GM15510 (cell line): ENCODE data around the gene UGP2.

Experiments used
- POLR2A ChIP-seq: IDR thresholded peaks from 3 replicates; pipeline ENCODE4 v1.6.1; 2011; ENCODE audit warnings: borderline replicate concordance; ENCODE audit not compliant: insufficient read length; ENCODE audit errors: extremely low read depth

Gene UGP2

GRCh38 chr2:63874204-63875130 is 32.8 kb downstream of the UGP2 start:
- no peak for TF ChIP-seq POLR2A

GRCh38 chr2:63875131-63875527 is 33.4 kb downstream of the UGP2 start:
- TF ChIP-seq POLR2A: no peak

GRCh38 chr2:63875559-63876245 is 34.0 kb downstream of the UGP2 start:
- no peak for TF ChIP-seq POLR2A

GRCh38 chr2:63876311-63876710 is 34.6 kb downstream of the UGP2 start:
- TF ChIP-seq POLR2A: no peak

- TF ChIP-seq POLR2A: no peak
Measured at GRCh38 chr2:63878486-63878885, 36.8 kb downstream of the UGP2 start.

GRCh38 chr2:63879876-63880433 is 38.3 kb downstream of the UGP2 start:
- no peak for TF ChIP-seq POLR2A

GRCh38 chr2:63880625-63881024 is 38.9 kb downstream of the UGP2 start:
- no peak for TF ChIP-seq POLR2A

- TF ChIP-seq POLR2A: no peak
Measured at GRCh38 chr2:63881205-63881604, 39.5 kb downstream of the UGP2 start.

GRCh38 chr2:63882395-63883105 is 40.9 kb downstream of the UGP2 start:
- no peak for TF ChIP-seq POLR2A

GRCh38 chr2:63886445-63886844 is 44.7 kb downstream of the UGP2 start:
- no peak for TF ChIP-seq POLR2A

GRCh38 chr2:63888053-63888452 is 46.4 kb downstream of the UGP2 start:
- no peak for TF ChIP-seq POLR2A

- TF ChIP-seq POLR2A: no peak
Measured at GRCh38 chr2:63888490-63889402, 47.0 kb downstream of the UGP2 start.

GRCh38 chr2:63890678-63891077 is 49.0 kb downstream of the UGP2 start:
- TF ChIP-seq POLR2A: no peak
